NCI-H146 treated with DMSO at 0.1 percent for 48 hours (cell line): ENCODE results near the gene DUOXA1.
A peak's percentile ranks its signal among the peaks of the same experiment; 100 is the strongest.
"Not testable (repeated sequence)": the region's sequence is repeated elsewhere in the genome, so short reads cannot be mapped to it uniquely, and the experiment has no call there.

Experiments used
- DNase-seq: peaks from one replicate; lab custom pipeline; 2025; ENCODE audit not compliant: unreplicated experiment; lab: John Stamatoyannopoulos, UW

The DUOXA1 gene

GRCh38 chr15:45114076-45114750, 15.5 kb downstream of the DUOXA1 start, which contains the start of the genes DUOX2 and DUOXA2:
TSS of gene DUOX2 (minus strand) at chr15:45114172. CDS start at chr15:45113411, 761 bp downstream.
TSS of gene DUOXA2 (plus strand) at chr15:45114326. CDS start at chr15:45114606, 280 bp downstream.
- no peak for DNase-seq

DNA sequence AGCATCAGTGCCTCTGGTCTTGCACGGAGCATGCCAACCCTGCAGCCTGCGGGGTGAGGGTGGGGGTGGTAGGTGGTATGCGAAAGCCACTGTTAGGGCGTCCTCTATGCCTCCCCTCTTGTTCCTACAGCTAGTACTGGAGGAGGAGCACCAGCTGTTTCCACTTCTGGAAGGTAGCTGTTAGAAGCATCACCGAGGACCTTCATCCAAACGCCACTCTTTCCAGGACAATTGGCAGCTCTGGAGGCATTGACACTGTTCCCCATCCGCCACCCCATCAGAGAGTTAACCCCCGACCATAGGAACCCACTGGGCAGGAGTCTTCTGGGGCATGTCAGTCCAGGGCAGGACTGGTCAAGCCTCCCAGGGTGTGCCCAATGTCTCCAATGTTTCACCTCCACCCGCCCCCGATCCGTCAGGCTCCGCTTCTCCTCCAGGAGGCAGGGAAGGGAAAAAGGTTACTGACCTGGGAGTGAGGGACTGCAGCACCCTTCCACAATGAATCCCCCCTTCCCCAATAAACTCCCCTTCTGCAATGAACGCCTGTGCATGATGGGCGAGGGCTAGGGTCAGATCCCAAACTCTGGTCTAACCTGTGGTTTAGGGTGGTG, 16.2 kb downstream of the DUOXA1 start:
- no peak for DNase-seq

GRCh38 chr15:45112591-45113379, 16.9 kb downstream of the DUOXA1 start:
- DNase-seq = no peak

- no peak for DNase-seq
Measured at GRCh38 chr15:45112143-45112590, 17.5 kb downstream of the DUOXA1 start.

- DNase-seq = no peak
Measured at GRCh38 chr15:45111390-45112142, 18.1 kb downstream of the DUOXA1 start.

DNA sequence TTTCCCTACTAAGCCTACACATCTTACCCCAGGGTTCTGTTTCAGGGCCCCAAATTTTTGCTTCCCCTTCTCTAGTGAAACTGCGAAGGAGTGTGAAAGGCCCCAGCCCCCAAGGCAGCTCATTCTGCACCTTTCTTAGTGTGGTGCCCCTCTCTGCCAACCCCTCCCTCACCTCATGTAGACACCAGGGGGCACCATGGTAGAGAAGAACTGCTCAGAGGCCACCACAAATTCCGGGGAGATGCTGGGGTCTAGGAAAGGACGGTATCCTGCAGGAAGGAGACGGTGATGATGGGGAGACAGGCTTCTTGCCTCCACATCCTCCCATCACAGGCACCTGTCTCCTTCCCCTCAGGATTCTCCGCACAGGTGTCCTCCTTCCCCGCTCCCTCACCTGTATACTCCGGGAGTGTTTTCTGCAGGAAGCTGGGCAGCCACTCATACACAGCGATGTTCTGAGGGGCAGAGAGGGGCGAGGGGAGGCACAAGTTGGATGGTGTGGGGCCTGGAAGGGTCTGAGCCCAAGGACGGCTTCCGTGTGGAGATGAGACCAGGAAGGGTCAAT, 19.3 kb downstream of the DUOXA1 start:
- no peak for DNase-seq

GRCh38 chr15:45107941-45108630, 21.6 kb downstream of the DUOXA1 start:
- DNase-seq = no peak

- DNase-seq = no peak
Measured at GRCh38 chr15:45106002-45106790, 23.5 kb downstream of the DUOXA1 start.

GRCh38 chr15:45105586-45105985, 24.1 kb downstream of the DUOXA1 start:
- DNase-seq = no peak

DNA sequence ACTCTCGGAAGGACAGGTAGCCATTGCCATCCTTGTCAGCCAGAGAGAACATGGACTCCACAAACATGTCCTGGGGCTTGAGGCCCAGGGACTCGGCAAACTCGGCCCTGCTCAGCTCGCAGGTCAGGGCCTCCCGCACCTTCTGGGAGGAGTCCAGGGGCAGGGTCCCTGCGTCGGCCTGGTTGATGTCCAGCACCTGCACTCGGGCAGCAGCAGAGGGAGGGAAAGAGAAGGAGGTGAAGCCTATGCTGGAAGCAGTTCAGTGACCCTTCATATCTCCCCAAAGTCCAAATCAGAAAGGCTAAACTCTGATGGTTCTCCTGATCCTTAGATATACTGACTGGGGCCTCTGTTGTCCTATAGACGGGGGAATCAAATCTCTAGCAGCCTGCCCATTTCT, 25.5 kb downstream of the DUOXA1 start:
- not testable (repeated sequence) for DNase-seq

- no peak for DNase-seq
Measured at GRCh38 chr15:45102226-45102625, 27.5 kb downstream of the DUOXA1 start.

GRCh38 chr15:45101749-45102148, 27.9 kb downstream of the DUOXA1 start:
- DNase-seq = no peak

DNA sequence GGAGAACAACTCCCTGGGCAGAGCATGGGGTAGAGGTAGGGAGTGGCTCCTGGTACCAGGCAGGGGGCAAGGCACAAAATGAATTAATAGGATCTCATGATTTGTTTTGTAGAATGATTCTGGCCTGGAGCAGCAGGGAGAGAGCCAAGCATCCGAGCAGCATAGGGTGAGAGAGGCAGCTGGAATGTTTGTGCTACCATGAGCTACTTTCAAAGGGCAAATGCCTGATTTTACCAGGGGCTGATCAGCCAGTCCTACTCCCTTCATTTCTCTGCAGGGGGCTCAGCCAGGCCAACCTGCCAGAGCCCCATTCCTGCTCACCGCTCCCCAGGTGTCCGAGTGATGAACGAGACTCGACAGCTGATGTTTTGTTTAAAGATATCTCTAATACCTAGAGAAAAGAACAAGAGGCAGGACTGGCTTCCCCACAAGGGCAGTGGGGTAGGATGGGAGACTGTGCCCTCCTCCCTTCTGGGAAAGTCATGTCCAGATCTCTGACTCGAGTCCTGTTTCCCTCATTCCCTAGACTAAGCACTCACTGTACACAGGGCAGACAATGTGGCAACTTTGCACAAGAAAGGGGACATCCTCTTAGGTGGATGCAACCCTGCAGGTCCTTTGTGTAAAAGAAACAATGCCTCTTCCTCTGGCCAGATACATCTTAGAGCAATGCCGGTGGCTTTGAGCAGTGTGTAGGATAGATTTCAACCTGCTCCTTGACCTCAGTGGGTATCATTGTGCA, 28.6 kb downstream of the DUOXA1 start:
- peak; percentile 35 for DNase-seq

GRCh38 chr15:45099549-45100165, 30.0 kb downstream of the DUOXA1 start:
- DNase-seq = no peak

DNA sequence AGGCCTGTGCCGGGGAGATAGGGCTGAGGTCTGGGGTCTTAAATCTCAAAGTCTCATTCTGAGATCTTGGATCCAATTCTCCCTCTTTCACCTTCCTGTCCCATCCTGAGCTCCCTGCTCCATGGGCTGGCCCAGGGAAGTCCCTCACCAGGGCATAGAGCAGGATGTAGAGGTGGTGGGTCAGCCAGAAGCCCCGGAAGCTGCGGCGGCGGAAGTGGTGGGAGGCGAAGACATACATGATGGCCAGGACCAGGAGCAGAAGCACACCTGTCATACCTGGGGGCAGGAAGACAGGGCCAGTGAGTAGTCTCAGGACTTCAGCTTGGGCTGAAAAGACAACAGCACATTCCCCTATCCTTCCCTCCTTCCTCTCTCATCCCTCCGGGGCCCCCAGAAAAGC, 32.2 kb downstream of the DUOXA1 start:
- DNase-seq = no peak

DNA sequence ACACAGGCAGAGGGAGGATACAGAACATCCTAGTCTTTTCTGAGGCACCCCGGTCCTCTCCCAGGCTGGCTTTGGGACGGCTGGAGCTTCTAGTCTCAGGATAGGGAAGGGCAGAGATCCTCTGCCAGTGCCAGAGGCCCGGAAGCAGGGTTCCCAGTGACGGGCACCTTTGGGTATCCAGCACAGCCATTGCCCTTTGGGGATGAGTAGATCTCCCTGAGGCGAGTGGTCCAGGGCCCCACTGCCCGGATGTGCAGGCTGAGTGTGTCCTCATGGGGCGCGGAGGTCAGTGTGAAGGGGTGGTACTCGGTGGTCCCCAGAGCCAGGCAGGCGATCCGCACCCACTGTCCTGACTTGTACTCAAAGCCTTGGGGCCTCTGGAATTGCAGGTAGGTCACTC, 34.0 kb downstream of the DUOXA1 start:
- no peak for DNase-seq

- DNase-seq = no peak
Measured at GRCh38 chr15:45094358-45094730, 35.3 kb downstream of the DUOXA1 start.

GRCh38 chr15:45093622-45094357, 35.9 kb downstream of the DUOXA1 start:
- no peak for DNase-seq
